GM12875 (cell line): ENCODE results near the gene PRKRIP1.
"Not testable (repeated sequence)": the region's sequence is repeated elsewhere in the genome, so short reads cannot be mapped to it uniquely, and the experiment has no call there.

ENCODE experiments used
- H3K4me3 ChIP-seq: one replicate; pipeline ENCODE4 v1.5.1; 2011; ENCODE audit warnings: low read depth, low read length, control low read depth
- CTCF ChIP-seq: IDR thresholded peaks from 2 replicates; pipeline ENCODE4 v1.5.1; 2011; ENCODE audit warnings: low read depth, mild to moderate bottlenecking, control low read depth, inconsistent platforms, low read length, moderate library complexity, borderline replicate concordance; ENCODE audit not compliant: insufficient read depth

PRKRIP1 gene

DNA sequence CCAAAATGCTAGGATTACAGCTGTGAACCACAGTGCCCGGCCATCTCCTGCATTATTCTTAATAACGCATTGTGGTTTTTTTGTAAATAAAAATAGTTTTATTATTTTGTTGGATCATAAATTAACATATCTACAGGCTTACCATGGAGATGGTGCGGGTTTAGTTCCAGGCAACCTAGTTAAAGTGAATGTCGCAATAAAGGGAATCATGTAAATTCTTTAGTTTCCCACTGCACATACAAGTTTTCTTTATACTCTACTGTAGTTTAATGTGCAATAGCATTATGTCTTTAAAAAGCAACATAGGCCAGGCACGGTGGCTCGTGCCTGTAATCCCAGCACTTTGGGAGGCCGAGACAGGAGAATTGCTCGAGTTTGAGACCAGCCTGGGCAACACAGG, 2.4 kb downstream of the PRKRIP1 start:
- TF ChIP-seq CTCF: no peak
- H3K4me3 ChIP-seq: no peak overlapping the region

- TF ChIP-seq CTCF: no peak
- H3K4me3 ChIP-seq: no peak overlapping the region
Observed at GRCh38 chr7:102400360-102400759, 4.2 kb downstream of the PRKRIP1 start.

DNA sequence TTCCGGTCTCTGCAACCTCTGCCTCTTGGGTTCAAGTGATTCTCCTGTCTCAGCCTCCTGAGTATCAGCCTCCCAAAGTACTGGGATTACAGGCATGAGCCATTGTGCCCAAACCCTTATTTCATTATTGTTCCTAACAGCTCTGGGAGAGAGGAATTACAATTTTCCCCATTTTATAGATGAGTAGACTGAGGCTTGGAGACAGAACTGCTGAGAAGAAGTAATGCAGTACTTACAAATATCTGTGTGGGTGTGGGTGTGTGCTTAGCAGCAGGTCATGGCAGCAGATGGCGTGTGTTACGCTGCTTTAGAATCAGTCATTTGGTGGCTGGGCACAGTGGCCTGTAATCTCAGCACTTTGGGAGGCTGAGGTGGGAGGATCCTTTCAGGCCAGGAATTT, 7.4 kb downstream of the PRKRIP1 start:
- no peak for TF ChIP-seq CTCF

DNA sequence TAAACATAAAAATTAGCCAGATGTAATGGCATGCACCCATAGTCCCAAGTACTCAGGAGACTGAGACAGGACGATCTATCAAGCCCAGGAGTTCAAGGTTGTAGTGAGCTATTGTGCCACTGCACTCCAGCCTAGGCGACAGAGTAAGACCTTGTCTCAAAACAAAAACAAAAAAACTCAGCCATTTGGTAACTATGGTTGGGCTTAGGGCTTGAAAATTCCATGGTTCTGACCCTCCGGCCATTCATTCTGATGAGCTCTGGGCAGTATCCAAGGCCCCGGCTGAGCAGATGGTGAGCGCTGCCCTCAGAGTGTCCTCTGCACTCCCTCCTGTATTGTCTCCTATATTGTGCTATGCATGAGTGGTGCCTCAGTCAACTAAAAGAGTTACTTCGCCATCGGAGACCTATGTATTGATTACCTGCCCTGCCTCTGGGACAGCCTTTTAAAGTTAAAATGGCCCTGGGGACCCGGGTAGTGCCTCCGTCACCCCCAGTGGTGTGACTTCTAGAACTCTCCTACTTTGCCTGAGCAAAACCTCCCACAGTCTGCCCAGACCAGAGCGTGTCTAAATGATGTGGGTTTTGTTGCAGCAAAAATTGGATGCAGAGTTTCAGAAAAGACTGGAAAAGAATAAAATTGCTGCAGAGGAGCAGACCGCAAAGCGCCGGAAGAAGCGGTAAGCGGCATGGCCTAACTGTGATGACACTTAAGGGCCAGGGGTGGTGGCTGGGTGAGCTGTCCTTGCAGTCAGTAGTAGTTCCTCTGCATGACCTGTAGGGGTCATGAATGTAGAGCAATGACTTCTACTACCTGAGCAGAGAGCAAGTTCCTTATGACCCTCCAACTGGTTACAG, 8.1 kb downstream of the PRKRIP1 start:
- no peak overlapping the region for H3K4me3 ChIP-seq
- TF ChIP-seq CTCF: peak; percentile 89

More for the DNA sequence above, 7.4 kb downstream of the PRKRIP1 start:
- no peak overlapping the region for H3K4me3 ChIP-seq

GRCh38 chr7:102404862-102405188, 8.7 kb downstream of the PRKRIP1 start:
- H3K4me3 ChIP-seq: not testable (repeated sequence)

DNA sequence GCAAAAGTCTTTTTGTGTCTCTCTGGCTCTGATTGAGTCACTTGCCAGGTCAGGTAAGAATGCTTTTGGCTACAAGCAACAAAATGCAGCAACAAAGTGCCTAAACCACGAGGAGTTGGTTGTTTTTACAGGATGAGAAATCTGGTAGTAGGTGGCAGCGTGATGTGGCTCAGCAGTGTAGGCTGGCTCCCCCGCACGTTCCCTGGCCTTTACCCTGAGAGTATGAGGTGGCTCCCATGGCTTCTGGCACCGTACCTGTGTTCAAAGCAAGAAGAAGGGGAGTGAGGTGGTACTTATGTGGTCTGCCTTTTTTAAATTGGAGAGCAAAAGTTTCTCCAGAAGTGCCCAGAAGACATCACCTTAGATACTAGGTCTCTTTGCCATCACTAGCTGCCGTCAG, 11.7 kb downstream of the PRKRIP1 start:
- H3K4me3 ChIP-seq: no peak overlapping the region
- TF ChIP-seq CTCF: no peak

- not testable (repeated sequence) for H3K4me3 ChIP-seq
Observed at GRCh38 chr7:102408530-102408929, 12.4 kb downstream of the PRKRIP1 start.

DNA sequence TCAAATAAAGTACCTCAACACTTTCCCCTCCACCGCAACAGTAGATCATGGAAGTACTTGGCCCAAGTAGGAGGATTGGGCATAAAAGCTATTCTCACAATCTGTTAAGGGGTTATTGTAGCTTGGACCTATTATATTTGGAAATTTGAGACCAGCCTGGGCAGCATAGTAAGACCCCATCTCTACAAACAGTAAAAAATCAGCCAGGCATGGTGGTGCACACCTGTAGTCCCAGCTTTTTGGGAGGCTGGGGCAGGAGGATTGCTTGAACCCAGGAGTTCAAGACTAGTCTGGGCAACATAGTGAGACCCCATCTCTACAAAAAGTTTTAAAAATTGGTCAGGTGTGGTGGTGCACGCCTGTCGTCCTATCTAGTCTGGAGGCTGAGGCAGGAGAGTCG, 13.2 kb downstream of the PRKRIP1 start:
- no peak for TF ChIP-seq CTCF
- no peak overlapping the region for H3K4me3 ChIP-seq
